Mucosa of stomach (tissue), 1 donor: Measurements from ENCODE around the gene ARL6IP5.

Source experiments
- H3K27me3 ChIP-seq: one replicate; pipeline ENCODE4 v1.7.0; 2013; ENCODE audit warnings: mild to moderate bottlenecking, low read length; ENCODE audit not compliant: control insufficient read depth, insufficient read depth
- H3K36me3 ChIP-seq: one replicate; pipeline ENCODE4 v1.7.0; 2013; ENCODE audit warnings: low read length; ENCODE audit not compliant: control insufficient read depth, insufficient read depth
- H3K4me1 ChIP-seq: one replicate; pipeline ENCODE4 v1.7.0; 2013; ENCODE audit warnings: mild to moderate bottlenecking, low read length; ENCODE audit not compliant: control insufficient read depth, insufficient read depth
- H3K4me3 ChIP-seq: one replicate; pipeline ENCODE4 v1.7.0; 2013; ENCODE audit warnings: low read length
- H3K9ac ChIP-seq: one replicate; pipeline ENCODE4 v1.7.0; 2013; ENCODE audit warnings: mild to moderate bottlenecking, low read length, moderate library complexity
- H3K9me3 ChIP-seq: one replicate; pipeline ENCODE4 v1.7.0; 2013; ENCODE audit warnings: mild to moderate bottlenecking, low read length, moderate library complexity; ENCODE audit not compliant: control insufficient read depth
- donor health status: Pancreatic carcinoma.

Gene ARL6IP5

DNA sequence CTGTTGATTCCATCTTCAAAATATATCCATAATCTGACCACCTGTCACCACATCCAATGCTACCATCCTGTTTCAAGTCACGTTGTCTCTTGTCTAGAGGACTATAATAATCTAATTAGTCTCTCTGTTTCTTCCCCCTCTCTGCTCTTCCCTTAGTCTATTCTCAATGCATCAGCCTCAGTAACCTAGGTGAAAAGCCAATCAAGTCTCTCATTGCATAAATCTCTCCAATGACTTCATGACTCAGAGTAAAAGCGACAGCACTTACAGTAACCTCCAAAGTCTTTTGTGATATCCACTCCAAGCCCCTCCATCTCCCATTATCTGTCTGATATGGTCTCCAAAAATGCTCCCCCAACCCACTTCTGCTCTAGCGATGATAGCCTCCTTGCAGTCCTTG, 11.8 kb upstream of the ARL6IP5 start:
- H3K36me3 ChIP-seq: no peaks in the 10 kb centered on the region
- H3K9ac ChIP-seq: no peak overlapping the region
- no peak overlapping the region for H3K4me3 ChIP-seq

GRCh38 chr3:69079269-69080159, 5.2 kb upstream of the ARL6IP5 start:
- Histone ChIP-seq H3K27me3 (no peaks in the 10 kb centered on the region), H3K4me1 (peaks cover 26% of the 10 kb centered on the region), H3K9ac (peak overlapping the region; percentile 80)

More for the DNA sequence above, 11.8 kb upstream of the ARL6IP5 start:
- H3K27me3 ChIP-seq: no peaks in the 10 kb centered on the region
- H3K9me3 ChIP-seq: no peaks in the 10 kb centered on the region
- H3K4me1 ChIP-seq: no peaks in the 10 kb centered on the region

GRCh38 chr3:69080233-69080920, 4.4 kb upstream of the ARL6IP5 start, which contains the start of gene UBA3:
TSS of gene UBA3 (minus strand) at chr3:69080365. CDS start at chr3:69080353, 12 bp downstream.
- Histone ChIP-seq H3K27me3 (no peaks in the 10 kb centered on the region), H3K4me3 (peak within 1 kb of the TSS; percentile 60), H3K4me1 (peaks cover 26% of the 10 kb centered on the region), H3K9me3 (no peaks in the 10 kb centered on the region), H3K36me3 (no peaks in the 10 kb centered on the region), H3K9ac (peak within 1 kb of the TSS; percentile 80)

More at GRCh38 chr3:69079269-69080159, 5.2 kb upstream of the ARL6IP5 start:
- H3K4me3 ChIP-seq: peak overlapping the region; percentile 60
- H3K9me3 ChIP-seq: no peaks in the 10 kb centered on the region
- no peaks in the 10 kb centered on the region for H3K36me3 ChIP-seq

DNA sequence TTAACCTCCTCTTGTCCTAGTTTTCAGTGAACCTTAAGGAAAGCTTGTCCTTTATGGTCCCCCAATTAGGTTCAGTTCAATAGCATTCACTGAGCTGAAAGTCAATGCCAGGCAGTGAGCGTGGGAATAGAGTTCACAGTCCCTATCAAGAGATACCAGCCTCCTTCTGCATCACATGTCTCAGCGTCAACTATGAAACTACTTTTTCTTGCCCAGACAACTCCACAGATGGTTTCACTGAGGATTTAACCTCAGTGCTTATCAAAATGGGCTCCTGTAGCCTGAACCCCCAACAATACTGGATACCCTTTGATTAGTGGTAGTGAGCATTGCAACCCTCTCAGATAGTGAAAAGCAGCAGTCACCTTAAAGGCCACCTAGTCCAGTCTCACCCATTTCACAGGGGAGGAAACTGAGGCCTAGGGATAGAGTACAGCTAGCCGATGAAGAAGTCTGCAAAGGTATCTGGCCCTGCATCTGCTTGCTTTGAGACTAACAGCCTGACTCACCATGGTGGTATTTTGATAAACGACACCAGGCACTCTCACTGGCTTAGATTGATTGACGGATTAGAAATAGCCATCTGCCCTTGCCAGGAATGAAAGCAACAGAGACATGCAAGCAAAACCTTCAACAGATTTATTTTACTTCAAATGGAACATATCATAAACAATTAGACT, 3.0 kb upstream of the ARL6IP5 start:
- H3K36me3 ChIP-seq: no peaks in the 10 kb centered on the region
- no peak overlapping the region for H3K9ac ChIP-seq
- H3K4me3 ChIP-seq: no peak overlapping the region
- peaks cover 26% of the 10 kb centered on the region for H3K4me1 ChIP-seq
- H3K27me3 ChIP-seq: no peaks in the 10 kb centered on the region
- H3K9me3 ChIP-seq: no peaks in the 10 kb centered on the region

DNA sequence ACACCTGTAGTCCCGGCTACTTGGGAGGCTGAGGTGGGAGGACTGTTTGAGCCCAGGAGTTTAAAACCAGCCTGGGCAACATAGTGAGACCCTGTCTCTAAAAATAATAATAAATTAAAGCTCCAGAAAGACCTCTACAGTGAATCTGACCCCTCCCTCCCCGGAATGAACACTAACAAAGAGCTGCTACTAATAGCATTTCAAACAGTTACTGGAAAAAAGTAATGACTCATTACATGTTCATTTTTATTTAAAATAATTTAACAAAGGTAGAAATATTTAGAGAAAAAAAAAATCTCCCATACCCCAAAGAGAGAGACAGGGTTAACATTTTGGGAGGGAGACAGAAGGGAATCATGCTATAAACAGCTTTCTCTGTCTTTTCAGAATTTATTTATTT, 2.4 kb upstream of the ARL6IP5 start:
- no peak overlapping the region for H3K4me3 ChIP-seq
- peaks cover 26% of the 10 kb centered on the region for H3K4me1 ChIP-seq
- no peak overlapping the region for H3K9ac ChIP-seq

GRCh38 chr3:69082805-69083204, 1.9 kb upstream of the ARL6IP5 start:
- H3K9me3 ChIP-seq: no peaks in the 10 kb centered on the region
- peaks cover 26% of the 10 kb centered on the region for H3K4me1 ChIP-seq
- no peak overlapping the region for H3K4me3 ChIP-seq
- no peaks in the 10 kb centered on the region for H3K27me3 ChIP-seq
- no peak overlapping the region for H3K9ac ChIP-seq
- H3K36me3 ChIP-seq: no peaks in the 10 kb centered on the region

More for the DNA sequence above, 2.4 kb upstream of the ARL6IP5 start:
- Histone ChIP-seq H3K36me3 (no peaks in the 10 kb centered on the region), H3K9me3 (no peaks in the 10 kb centered on the region), H3K27me3 (no peaks in the 10 kb centered on the region)

GRCh38 chr3:69085168-69085832, 563 bp downstream of the ARL6IP5 start:
- no peaks in the 10 kb centered on the region for H3K36me3 ChIP-seq
- peak overlapping the region; percentile 94 for H3K9ac ChIP-seq
- H3K9me3 ChIP-seq: no peaks in the 10 kb centered on the region
- H3K4me1 ChIP-seq: peaks cover 47% of the 10 kb centered on the region
- H3K4me3 ChIP-seq: peak overlapping the region; percentile 83
- no peaks in the 10 kb centered on the region for H3K27me3 ChIP-seq

- H3K4me1 ChIP-seq: peaks cover 49% of the 10 kb centered on the region
- H3K9ac ChIP-seq: peak overlapping the region; percentile 94
- H3K9me3 ChIP-seq: no peaks in the 10 kb centered on the region
- H3K4me3 ChIP-seq: peak overlapping the region; percentile 83
- no peaks in the 10 kb centered on the region for H3K36me3 ChIP-seq
- no peaks in the 10 kb centered on the region for H3K27me3 ChIP-seq
Measured at GRCh38 chr3:69085833-69086722, 1.3 kb downstream of the ARL6IP5 start.

DNA sequence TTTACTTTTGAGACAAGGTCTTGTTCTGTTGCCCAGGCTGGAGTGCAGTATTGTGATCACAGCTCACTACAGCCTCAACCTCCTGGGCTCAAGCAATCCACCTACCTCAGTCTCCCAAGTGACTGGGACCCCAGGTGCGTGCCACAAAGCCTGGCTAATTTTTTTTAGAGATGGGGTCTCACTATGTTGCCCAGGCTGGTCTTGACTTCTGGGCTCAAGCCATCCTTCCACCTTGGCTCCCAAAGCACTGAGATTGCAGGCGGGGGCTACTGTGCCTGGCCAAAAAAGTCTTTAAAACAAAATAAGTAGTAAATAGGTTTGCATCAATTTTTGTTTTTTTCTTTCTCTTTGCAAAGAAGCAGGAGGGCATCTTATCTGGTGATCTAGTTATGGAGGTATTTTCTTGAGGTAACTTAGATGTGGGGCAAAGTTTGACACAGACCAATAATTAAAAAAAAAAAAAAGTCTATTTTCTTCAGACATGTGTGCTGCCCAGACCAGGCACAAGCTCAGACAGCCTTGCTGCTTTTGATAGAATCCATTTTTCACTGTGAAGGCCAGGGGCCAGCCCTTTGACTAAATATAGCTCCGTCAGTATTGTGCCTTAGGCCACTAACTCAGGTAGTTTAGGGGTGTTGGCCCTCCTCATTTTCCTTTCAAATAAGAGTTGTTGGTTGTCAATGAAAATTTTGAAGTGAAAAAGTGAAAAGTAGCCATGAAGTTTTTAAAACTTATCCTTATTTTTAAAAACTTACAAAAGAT, 2.5 kb downstream of the ARL6IP5 start:
- Histone ChIP-seq H3K9ac (peak overlapping the region; percentile 94), H3K9me3 (no peaks in the 10 kb centered on the region), H3K36me3 (no peaks in the 10 kb centered on the region), H3K27me3 (no peaks in the 10 kb centered on the region), H3K4me3 (no peak overlapping the region), H3K4me1 (peaks cover 45% of the 10 kb centered on the region)

DNA sequence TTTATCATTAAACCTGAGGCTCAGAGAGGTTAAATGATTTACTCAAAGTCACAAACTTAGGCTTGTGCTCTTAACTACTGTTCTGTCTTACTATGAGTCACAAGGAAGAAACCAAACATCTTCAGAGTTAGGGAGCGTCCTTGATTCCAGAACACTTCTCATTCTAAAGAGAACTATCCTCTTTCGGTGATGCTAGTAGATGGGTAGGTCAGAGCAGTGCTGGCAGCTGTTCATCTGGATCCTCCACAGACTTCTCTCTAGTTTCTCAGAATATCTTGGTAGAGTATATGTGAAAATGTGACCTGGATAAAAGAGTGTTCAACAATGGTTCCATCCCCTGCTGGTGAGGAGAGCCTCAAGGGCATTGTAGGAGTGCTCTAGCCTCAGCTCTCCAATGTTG, 3.3 kb downstream of the ARL6IP5 start:
- Histone ChIP-seq H3K4me3 (no peak overlapping the region), H3K9me3 (no peaks in the 10 kb centered on the region), H3K4me1 (peaks cover 41% of the 10 kb centered on the region), H3K9ac (no peak overlapping the region), H3K36me3 (no peaks in the 10 kb centered on the region), H3K27me3 (no peaks in the 10 kb centered on the region)
